ENCODE results near the gene CCDC102B. TPM values are rescaled to one million over a fixed set of nuclear protein-coding genes. Genes with fewer than 3 reads are reported as not detected.
"Not testable (repeated sequence)": the region's sequence is repeated elsewhere in the genome, so short reads cannot be mapped to it uniquely, and the experiment has no call there.

CCDC102B gene
- total RNA-seq, 4 donors from 2014 or later, result 12.9 to 17.1 (median 16.2) TPM

GRCh38 chr18:68942230-68942629 is 144.3 kb downstream of the CCDC102B start:
- H3K27ac ChIP-seq, result no peak overlapping the region
- H3K27me3 ChIP-seq, result no peaks in the 10 kb centered on the region
- H3K4me3 ChIP-seq (replicated peaks in 1 of 3), result no peak overlapping the region
- no peak for DNase-seq
- no peaks in the 10 kb centered on the region for H3K4me1 ChIP-seq
- H3K9me3 ChIP-seq, result no peaks in the 10 kb centered on the region
- TF ChIP-seq CTCF (IDR thresholded peaks at IDR 0.05) (no peak), POLR2A (IDR thresholded peaks at IDR 0.05) (no peak)
- 69 to 74% methylated on average over 7 of the region's 7 CpGs for WGBS, 2 donors
- no peaks in the 10 kb centered on the region for H3K36me3 ChIP-seq
- intact Hi-C loops (cut with DNase I), result no loop called here

GRCh38 chr18:68943861-68944260 is 146.0 kb downstream of the CCDC102B start:
- H3K4me3 ChIP-seq (replicated peaks in 1 of 3); H3K4me1 ChIP-seq; H3K27me3 ChIP-seq; H3K27ac ChIP-seq; H3K36me3 ChIP-seq; DNase-seq; H3K9me3 ChIP-seq; intact Hi-C loops (cut with DNase I): not testable (repeated sequence)
- WGBS, 2 donors, result 84 to 87% methylated on average over 2 of the region's 2 CpGs

DNA sequence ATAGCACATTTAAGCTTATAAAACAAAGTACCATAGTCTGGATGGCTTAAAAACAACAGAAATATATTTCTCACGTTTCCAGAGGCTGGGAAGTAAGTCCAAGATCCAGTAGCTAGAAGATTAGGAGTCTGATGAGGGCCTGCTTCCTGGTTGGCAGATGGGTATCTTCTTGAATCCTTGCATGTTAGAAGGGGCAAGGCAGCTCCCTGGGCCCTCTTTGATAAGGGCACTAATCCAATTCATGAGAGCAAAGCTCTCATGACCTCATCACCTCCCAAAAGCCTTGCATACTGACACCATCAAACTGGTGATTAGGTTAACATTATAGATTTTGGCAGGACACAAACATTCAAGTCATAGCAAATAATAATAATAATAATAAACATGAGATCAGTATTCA is 146.4 kb downstream of the CCDC102B start:
- Histone ChIP-seq H3K27me3 (no peaks in the 10 kb centered on the region), H3K4me3 (replicated peaks in 1 of 3) (no peak overlapping the region), H3K9me3 (no peaks in the 10 kb centered on the region), H3K4me1 (no peaks in the 10 kb centered on the region), H3K27ac (no peak overlapping the region), H3K36me3 (no peaks in the 10 kb centered on the region)
- WGBS, 2 donors, result 35 to 42% methylated on average over 1 of the region's 1 CpG
- intact Hi-C loops (cut with DNase I), result no loop called here
- no peak for DNase-seq
- no peak for TF ChIP-seq CTCF (IDR thresholded peaks at IDR 0.05)

DNA sequence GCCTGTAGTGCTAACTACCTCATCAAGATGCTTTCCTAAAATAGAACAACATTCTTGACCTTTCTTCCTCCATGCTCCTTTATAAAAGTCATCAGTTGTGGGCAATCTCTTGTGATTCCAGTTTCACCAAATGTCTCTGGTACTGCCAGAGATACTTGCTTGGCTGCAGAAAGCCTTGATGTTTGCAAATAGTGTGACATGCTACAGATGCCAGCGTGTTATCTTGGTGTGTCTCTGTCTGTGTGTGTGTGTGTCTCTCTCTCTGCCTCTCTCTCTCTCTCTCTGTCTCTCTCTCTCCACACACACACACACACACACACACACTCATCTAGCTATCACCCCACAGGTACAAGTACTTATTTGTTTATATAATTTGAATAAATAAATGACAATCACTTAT is 146.9 kb downstream of the CCDC102B start:
- no peak for DNase-seq
- H3K9me3 ChIP-seq, result no peaks in the 10 kb centered on the region
- no peak overlapping the region for H3K4me3 ChIP-seq (replicated peaks in 1 of 3)
- no peak overlapping the region for H3K27ac ChIP-seq
- TF ChIP-seq CTCF (IDR thresholded peaks at IDR 0.05) (no peak), POLR2A (IDR thresholded peaks at IDR 0.05) (no peak)
- H3K36me3 ChIP-seq, result no peaks in the 10 kb centered on the region
- WGBS, 2 donors, result 67 to 91% methylated on average over 1 of the region's 1 CpG
- no peaks in the 10 kb centered on the region for H3K4me1 ChIP-seq
- intact Hi-C loops (cut with DNase I), result no loop called here
- H3K27me3 ChIP-seq, result no peaks in the 10 kb centered on the region

DNA sequence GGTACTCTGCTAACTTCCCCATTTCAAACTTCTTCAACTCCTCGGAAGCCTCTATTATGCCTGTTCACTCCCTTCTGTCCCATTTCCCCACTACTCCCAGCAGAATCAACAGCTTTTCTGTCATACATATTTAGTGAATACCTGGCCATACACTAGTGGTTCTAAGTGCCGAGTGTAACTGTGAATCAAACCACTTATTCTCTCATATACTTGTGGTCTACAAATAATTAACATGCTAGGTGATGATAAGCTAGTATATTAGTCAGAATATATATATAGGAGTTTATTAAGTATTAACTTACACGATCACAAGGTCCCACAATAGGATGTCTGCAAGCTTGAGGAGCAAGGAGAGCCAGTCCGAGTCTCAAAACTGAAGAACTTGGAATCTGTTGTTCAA is 150.7 kb downstream of the CCDC102B start:
- intact Hi-C loops (cut with DNase I), result no loop called here
- no peaks in the 10 kb centered on the region for H3K27me3 ChIP-seq
- H3K4me1 ChIP-seq, result no peaks in the 10 kb centered on the region
- H3K9me3 ChIP-seq, result no peaks in the 10 kb centered on the region
- H3K36me3 ChIP-seq, result no peaks in the 10 kb centered on the region
- no peak overlapping the region for H3K27ac ChIP-seq
- DNase-seq, result no peak
- no peak overlapping the region for H3K4me3 ChIP-seq (replicated peaks in 1 of 3)
- no peak for TF ChIP-seq POLR2A (IDR thresholded peaks at IDR 0.05)
- TF ChIP-seq CTCF (IDR thresholded peaks at IDR 0.05), result no peak
- 90 to 93% methylated on average over 4 of the region's 4 CpGs for WGBS, 2 donors

DNA sequence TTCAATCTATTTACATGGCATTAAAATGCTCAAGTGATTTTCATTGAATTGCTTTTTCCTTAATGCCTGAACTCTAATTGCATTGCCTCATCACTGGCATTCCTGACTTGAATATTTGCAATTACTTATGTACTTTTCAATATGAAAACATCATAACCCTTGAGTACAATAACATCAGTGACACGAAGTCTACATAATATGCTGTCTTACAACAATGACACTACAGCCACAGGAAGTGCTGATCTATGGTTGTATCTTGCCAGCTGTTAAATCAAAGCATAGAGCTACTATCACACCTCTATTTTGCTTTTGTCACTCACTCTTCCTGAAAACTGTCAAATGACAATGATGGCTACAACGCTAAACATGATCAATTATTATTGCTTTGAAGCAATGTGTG is 156.9 kb downstream of the CCDC102B start:
- no peaks in the 10 kb centered on the region for H3K4me1 ChIP-seq
- intact Hi-C loops (cut with DNase I), result no loop called here
- no peak for TF ChIP-seq POLR2A (IDR thresholded peaks at IDR 0.05)
- TF ChIP-seq CTCF (IDR thresholded peaks at IDR 0.05), result no peak
- H3K4me3 ChIP-seq (replicated peaks in 1 of 3), result no peak overlapping the region
- H3K9me3 ChIP-seq, result no peaks in the 10 kb centered on the region
- WGBS, 2 donors, result 68 to 80% methylated on average over 2 of the region's 2 CpGs
- no peak for DNase-seq
- no peak overlapping the region for H3K27ac ChIP-seq
- no peaks in the 10 kb centered on the region for H3K27me3 ChIP-seq
- no peaks in the 10 kb centered on the region for H3K36me3 ChIP-seq

Data from thyroid gland (tissue), 4 donors.